Fibroblast of skin of left quadriceps (primary cell): ENCODE measurements around the gene CADM1.
A peak's percentile ranks its signal among the peaks of the same experiment; 100 is the strongest.

ENCODE experiments used
- DNase-seq, 2 experiments: peaks; one replicate each; pipeline ENCODE4 v3.0.0-alpha.2; 2013; ENCODE audit warnings: low read depth in 2 of 2

Gene CADM1

GRCh38 chr11:115504276-115505158 lies at the start of gene CADM1:
Gene CADM1 (minus strand): TSS chr11:115504415.
- peak; percentile 89 to 90 for DNase-seq

- DNase-seq, result no peak
These were observed 48.7 kb upstream of the CADM1 start for GRCh38 chr11:115552773-115553438.

- DNase-seq, result no peak
These were observed 48.0 kb upstream of the CADM1 start for GRCh38 chr11:115552151-115552772.

- DNase-seq, result no peak
These were observed 46.3 kb upstream of the CADM1 start for GRCh38 chr11:115550291-115551059.

GRCh38 chr11:115548878-115549528 lies 44.8 kb upstream of the CADM1 start:
- DNase-seq, result no peak

GRCh38 chr11:115545581-115546210 lies 41.5 kb upstream of the CADM1 start:
- no peak for DNase-seq

GRCh38 chr11:115544422-115544948 lies 40.3 kb upstream of the CADM1 start:
- DNase-seq, result no peak

GRCh38 chr11:115541518-115541917 lies 37.3 kb upstream of the CADM1 start:
- no peak for DNase-seq

GRCh38 chr11:115539844-115540243 lies 35.6 kb upstream of the CADM1 start:
- no peak for DNase-seq

- DNase-seq, result no peak
These were observed 31.6 kb upstream of the CADM1 start for GRCh38 chr11:115535781-115536180.

GRCh38 chr11:115530752-115531151 lies 26.5 kb upstream of the CADM1 start:
- no peak for DNase-seq

GRCh38 chr11:115528225-115528624 lies 24.0 kb upstream of the CADM1 start:
- DNase-seq, result peak; percentile 2 to 5

GRCh38 chr11:115527534-115528125 lies 23.4 kb upstream of the CADM1 start:
- DNase-seq, result no peak

- DNase-seq, result no peak
These were observed 21.4 kb upstream of the CADM1 start for GRCh38 chr11:115525531-115526006.

GRCh38 chr11:115524572-115524971 lies 20.4 kb upstream of the CADM1 start:
- DNase-seq, result no peak

GRCh38 chr11:115523727-115524399 lies 19.6 kb upstream of the CADM1 start:
- no peak for DNase-seq

GRCh38 chr11:115522302-115522701 lies 18.1 kb upstream of the CADM1 start:
- DNase-seq, result no peak

GRCh38 chr11:115521825-115522224 lies 17.6 kb upstream of the CADM1 start:
- DNase-seq, result no peak

GRCh38 chr11:115518983-115519628 lies 14.9 kb upstream of the CADM1 start:
- DNase-seq, result no peak
